Stimulated activated CD8-positive, alpha-beta memory T cell treated with anti-CD3 and anti-CD28 coated beads, Interleukin-4, amount 100 ng/mL, for 4 hours (primary cell): ENCODE data around the gene PAQR6.

Source experiments
- DNase-seq, 2 donors: peaks; one replicate each; pipeline ENCODE4 v3.0.0-alpha.2; 2020; ENCODE audit warnings: low read depth in 2 of 2, low spot score in 1 of 2

Gene PAQR6

DNA sequence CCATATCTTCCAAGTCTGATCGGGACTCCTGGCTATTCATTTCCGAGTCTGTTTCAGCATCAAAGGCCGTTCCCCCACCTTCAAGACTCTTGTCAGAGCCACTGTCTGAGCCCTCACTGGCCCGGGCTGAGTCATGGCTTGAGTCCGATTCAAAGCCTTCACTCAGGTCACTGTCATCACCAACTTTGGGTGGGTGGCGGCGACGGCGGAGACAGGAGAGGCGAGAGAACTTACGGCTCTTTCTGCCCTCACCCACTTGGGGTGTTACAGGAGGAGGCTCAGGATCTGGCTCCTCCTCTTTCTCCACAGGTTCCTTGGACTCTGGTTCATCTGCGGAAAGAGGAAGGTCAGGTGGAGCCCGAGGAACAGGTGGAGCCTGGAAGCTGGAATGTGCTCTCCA lies 18.2 kb upstream of the PAQR6 start:
- DNase-seq: no peak

DNA sequence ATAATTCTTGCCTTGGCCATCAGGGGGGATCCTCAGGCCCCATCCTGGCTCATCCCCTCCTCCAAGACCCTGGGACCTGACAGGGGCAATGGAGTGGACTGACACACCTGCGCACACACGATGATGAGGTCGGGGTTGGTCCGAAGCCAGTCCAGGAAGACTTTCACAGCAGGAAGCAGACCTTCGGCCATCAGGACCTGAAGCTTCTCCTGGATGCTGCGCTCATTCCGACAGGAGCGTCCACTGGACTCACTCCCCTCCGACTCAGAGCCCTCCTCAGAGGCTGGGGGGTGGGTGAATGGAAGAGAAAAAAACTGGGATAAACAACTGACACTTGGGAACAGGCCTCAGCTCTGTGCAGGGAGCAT lies 15.4 kb upstream of the PAQR6 start:
- DNase-seq: no peak

DNA sequence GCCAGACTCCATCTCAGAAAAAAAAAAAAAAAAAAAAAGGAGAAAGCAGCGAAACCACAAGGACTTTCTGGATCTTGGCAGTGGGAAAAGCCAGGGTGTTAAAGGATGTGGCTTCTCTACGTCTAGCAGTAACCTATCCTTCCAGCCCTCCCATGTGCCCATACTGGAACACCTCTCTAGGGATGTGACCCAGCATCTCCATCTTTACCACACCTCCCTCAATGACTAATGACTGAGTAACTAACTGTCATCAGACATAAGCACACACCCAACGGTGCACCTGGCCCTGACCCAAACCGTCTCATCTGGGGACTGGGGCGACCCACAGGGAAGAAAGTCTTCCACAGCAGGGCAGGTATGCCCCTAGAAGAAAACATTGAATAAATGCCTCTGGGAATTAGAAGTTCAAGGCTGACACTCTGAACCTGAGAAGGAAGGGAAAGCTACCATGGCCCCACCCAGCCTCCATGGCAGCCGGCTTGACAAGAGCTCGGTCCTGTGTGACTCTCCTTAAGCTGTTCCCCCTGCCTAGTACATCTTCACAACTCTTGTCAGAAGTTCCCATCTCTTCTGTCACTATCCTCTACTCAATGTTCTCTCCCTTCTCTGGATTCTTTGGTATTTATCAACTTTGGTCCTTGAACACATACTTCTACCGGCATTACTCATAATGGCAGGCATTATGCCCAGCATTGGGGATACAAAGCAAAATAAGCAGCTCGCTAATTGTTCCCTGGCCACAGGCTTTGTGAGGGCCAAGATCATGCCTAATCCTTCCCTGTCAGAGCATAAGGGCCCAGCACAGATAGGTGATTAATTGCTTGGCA lies 14.8 kb upstream of the PAQR6 start:
- no peak for DNase-seq

DNA sequence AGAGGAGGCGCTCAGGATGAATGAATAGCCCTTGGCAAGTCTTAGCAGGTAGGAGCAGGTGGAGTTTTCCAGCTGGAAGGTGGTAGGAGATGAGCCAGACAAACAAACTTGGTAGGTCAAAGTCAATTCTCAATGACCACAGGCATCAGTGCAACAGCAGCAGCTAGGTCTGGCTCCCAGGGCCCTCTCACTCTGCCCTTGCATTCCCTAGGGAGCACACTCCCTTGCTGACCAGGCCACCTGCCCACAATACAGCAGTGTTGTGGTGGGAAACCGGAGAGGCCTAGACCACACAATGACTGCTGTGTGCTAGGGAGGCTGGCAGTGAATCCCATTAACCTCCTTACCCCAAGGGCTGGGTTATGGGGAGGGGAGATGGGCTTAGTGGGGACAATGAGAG lies 13.0 kb upstream of the PAQR6 start:
- DNase-seq: no peak

DNA sequence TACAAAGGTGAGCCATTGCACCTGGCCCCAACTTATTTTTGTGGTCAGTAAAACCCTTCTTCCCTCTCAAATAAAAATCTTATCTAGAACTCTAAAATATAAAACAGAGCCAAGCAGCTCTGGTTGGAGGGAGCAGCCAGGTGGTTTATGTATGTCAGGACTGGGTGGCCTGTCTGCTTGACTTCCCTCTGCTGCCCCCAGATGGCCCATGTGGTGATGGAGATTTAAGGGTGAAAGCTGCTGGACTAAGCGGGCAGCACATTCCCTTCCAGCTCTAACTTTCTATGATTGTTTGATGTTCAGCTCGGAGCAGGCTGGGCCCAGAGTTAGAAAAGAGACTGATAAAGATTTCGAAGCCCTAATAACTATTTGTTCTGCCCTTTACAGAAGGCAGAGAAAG lies 11.9 kb upstream of the PAQR6 start:
- no peak for DNase-seq

- no peak for DNase-seq
These were observed 11.0 kb upstream of the PAQR6 start for GRCh38 chr1:156258859-156259258.

GRCh38 chr1:156257711-156258110 lies 9.9 kb upstream of the PAQR6 start:
- no peak for DNase-seq

- DNase-seq: no peak
These were observed 5.8 kb upstream of the PAQR6 start for GRCh38 chr1:156253634-156254033.

GRCh38 chr1:156251527-156251926 lies 3.7 kb upstream of the PAQR6 start:
- no peak for DNase-seq

- DNase-seq: no peak
These were observed 1.7 kb upstream of the PAQR6 start for GRCh38 chr1:156249593-156249992.

- DNase-seq: no peak
These were observed 447 bp upstream of the PAQR6 start for GRCh38 chr1:156248323-156248683.

DNA sequence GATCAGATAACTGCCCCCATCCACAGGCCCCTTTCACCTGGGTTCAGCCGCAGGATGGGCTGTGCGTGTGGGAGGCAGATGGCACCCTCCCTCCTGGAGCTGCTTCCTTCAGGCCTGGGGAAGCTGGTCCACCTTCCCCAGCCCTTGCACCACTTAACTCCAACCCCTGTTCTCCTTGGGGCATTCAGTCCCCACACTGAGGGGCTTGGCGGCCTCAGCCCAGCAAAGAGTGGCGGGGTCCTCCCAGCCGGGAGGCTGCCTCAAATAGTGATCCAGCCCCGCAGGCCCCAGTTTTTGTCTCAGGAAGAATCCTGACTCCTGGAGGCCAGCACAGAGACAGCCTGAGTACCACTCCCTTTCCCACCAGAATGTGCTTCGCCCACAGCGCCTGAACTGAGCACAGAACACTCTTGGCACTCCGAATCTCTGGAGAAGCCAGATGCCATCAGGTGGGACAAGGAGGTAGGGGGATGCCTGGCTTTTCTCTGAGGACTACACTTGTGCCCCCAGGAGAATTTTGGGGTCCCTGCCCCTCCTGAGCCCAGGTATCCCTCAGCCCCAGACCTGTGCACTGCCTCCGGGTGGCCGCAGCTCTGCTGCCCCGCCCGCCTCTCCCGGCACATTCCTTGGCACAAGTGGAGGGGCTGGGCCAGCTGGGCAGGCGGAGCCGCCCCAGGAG lies 936 bp downstream of the PAQR6 start:
- no peak for DNase-seq

GRCh38 chr1:156246241-156246780 lies 1.5 kb downstream of the PAQR6 start:
- no peak for DNase-seq

GRCh38 chr1:156245451-156246232 lies 2.2 kb downstream of the PAQR6 start:
- DNase-seq: no peak

DNA sequence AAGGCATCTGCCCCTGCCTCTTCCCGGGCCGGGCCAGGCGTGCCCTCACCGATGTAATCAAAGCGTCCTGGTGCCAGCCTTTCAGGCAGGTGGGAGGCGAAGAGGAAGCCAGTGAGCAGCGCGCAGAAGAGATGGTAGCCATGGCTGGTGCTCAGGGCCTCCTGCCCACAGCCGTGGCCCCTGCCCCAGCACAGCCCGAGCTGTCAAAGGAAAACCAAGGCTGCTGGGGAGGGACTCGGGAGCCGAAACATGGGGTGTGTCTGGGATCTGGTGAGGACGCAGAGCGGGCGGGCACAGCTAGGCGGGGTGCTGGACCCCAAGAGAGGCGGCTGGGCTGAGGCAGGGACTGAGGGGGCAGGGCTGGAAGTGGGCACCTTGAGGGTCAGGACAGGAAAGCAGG lies 3.1 kb downstream of the PAQR6 start:
- no peak for DNase-seq

DNA sequence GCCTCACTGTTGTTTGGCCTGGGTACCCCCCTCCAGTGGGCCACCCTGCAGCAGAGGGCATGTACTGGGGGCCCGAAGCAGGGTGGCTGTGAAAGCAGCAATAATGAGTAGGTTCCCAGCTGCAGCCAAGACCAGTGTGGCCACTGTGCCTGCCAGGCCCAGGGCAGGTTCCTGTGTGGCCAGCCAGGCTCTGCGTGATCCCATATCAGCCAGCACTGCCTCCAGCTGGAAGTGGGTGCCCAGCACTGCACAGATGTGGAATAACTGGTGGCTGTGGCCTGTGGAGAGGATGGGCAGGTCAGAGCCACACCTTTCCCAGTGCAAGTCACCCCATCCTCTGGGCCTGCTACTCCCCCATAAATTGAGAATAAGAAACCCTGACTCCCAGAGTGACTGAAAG lies 3.7 kb downstream of the PAQR6 start:
- no peak for DNase-seq

DNA sequence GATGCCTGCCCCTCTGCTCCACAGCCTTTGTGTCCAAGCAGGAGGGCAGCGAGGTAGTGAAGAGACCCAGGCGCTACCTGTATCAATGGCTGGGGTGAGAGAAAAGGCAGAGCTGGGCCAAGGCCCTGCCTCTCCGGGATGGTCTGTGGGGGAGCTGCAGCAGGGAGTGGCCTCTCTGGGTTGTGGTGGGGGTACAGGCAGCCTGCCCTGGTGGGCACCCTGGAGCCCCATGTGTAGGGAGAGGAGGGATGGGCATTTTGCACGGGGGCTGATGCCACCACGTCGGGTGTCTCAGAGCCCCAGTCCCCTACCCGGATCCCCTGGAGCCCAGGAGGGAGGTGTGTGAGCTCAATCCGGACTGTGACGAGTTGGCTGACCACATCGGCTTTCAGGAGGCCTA lies 5.1 kb downstream of the PAQR6 start:
- no peak for DNase-seq

DNA sequence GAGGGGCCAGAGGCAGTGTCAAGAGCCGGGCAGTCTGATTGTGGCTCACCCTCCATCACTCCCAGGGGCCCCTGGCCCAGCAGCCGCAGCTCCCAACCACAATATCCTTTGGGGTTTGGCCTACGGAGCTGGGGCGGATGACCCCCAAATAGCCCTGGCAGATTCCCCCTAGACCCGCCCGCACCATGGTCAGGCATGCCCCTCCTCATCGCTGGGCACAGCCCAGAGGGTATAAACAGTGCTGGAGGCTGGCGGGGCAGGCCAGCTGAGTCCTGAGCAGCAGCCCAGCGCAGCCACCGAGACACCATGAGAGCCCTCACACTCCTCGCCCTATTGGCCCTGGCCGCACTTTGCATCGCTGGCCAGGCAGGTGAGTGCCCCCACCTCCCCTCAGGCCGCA lies 5.9 kb downstream of the PAQR6 start, which contains the start of gene BGLAP:
TSS of gene BGLAP (plus strand) at position 259 of the 400 bp plus-strand sequence. CDS start at position 307, 48 bp downstream.
- DNase-seq: no peak

DNA sequence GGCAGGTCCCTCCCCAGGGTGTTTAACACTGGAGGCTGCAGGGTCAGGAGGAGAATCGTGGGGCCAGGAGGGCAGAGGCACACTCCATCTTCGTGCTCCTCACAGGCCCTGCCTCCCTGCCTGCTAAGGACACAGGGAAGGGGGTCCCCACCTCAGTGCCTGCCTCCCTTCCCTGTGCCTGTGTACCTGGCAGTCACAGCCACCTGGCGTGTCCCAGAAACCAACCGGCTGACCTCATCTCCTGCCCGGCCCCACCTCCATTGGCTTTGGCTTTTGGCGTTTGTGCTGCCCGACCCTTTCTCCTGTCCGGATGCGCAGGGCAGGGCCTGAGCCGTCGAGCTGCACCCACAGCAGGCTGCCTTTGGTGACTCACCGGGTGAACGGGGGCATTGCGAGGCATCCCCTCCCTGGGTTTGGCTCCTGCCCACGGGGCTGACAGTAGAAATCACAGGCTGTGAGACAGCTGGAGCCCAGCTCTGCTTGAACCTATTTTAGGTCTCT lies 6.5 kb downstream of the PAQR6 start:
- DNase-seq: no peak

- DNase-seq: no peak
These were observed 9.6 kb downstream of the PAQR6 start for GRCh38 chr1:156238248-156238647.

DNA sequence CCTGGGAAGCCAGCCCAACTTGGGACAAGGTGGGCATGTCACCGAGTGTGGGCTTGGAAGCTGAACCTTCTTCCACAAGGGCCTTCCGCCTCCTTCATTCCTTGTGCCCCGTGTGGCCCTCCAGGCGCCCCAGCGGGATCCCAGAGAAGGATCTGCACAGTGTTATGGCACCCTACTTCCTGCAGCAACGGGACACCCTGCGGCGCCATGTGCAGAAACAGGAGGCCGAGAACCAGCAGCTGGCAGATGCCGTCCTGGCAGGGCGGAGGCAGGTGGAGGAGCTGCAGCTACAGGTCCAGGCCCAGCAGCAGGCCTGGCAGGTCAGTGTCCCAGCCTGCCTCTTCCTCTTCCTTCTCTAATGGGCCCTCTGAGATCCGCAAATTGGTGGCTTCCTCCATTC lies 11.7 kb downstream of the PAQR6 start:
- DNase-seq: no peak
